ENCODE data around the gene CEP72. TPM values are rescaled to one million over a fixed set of nuclear protein-coding genes. Genes with fewer than 3 reads are reported as not detected.

Gene CEP72
- polyA plus RNA-seq, 1 donor (not counting 4 experiments of a cell fraction or from before 2014, with no cell fraction given), result 4.5 TPM

DNA sequence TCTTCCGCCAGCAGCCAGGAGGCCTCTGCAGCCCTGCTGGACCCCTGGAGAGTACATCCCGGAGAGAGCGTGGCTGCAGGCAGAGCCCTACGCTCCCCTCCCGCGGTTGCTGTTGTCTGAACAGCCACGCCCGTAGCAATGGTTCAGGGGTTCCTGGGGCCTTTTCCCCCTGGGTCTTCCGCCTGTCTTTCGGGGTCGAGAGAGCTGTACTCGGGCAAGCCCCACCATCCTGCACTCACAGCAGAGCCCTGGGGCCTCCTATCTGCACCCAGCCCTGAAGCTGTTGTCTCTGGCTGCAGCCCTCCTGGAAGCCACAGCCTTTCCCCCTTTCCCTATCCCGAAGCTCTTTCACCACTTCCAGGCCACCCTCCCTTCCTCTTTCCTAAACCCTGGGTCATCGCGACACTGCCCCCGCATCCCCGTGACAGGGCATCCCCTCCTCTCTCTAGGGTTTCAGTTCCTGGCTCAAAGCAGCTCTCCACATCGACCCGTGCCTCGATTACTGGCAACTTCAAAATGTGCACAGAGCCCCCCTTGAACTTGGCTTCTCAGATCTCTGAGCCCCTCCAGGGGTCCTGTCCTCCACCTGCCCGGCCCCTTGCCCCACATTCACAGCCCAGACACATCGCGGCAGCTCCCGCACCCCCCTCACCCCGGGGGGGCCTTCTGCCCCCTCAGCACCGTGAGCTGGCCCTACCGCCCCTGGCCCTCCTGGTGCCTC lies 43.9 kb upstream of the CEP72 start:
- TF ChIP-seq, protein P1, sequence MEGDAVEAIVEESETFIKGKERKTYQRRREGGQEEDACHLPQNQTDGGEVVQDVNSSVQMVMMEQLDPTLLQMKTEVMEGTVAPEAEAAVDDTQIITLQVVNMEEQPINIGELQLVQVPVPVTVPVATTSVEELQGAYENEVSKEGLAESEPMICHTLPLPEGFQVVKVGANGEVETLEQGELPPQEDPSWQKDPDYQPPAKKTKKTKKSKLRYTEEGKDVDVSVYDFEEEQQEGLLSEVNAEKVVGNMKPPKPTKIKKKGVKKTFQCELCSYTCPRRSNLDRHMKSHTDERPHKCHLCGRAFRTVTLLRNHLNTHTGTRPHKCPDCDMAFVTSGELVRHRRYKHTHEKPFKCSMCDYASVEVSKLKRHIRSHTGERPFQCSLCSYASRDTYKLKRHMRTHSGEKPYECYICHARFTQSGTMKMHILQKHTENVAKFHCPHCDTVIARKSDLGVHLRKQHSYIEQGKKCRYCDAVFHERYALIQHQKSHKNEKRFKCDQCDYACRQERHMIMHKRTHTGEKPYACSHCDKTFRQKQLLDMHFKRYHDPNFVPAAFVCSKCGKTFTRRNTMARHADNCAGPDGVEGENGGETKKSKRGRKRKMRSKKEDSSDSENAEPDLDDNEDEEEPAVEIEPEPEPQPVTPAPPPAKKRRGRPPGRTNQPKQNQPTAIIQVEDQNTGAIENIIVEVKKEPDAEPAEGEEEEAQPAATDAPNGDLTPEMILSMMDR (optimal IDR thresholded peaks at IDR 0.05 in 1 of 3, IDR thresholded peaks at IDR 0.05 in 1 of 3, conservative IDR thresholded peaks at IDR 0.05 in 1 of 3; ENCODE audit: extremely low read depth in 1 of 3, insufficient read depth in 2 of 3, low read length in 3 of 3), result no peak
- no peak for TF ChIP-seq EZH2 (IDR thresholded peaks at IDR 0.05; ENCODE audit: low read length)
- Histone ChIP-seq H3K27me3 (ENCODE audit: control insufficient read depth, extremely low read depth, insufficient read depth, low read length) (peaks cover 15% of the 10 kb centered on the region), H3K36me3 (ENCODE audit: control insufficient read depth in 2 of 2, extremely low read depth in 1 of 2, insufficient read depth in 2 of 2, low read length in 2 of 2) (no peaks in the 10 kb centered on the region), H3K27ac (ENCODE audit: control insufficient read depth, insufficient read depth, low read length) (no peak overlapping the region), H3K9me1 (ENCODE audit: control insufficient read depth, extremely low read depth, insufficient read depth, low read length) (no peaks in the 10 kb centered on the region), H3K4me1 (ENCODE audit: control insufficient read depth, extremely low read depth, insufficient read depth, low read length) (peaks cover 5% of the 10 kb centered on the region), H3K79me2 (ENCODE audit: control insufficient read depth, insufficient read depth, low read length) (no peaks in the 10 kb centered on the region), H3K4me3 (ENCODE audit: control insufficient read depth in 2 of 3, extremely low read depth in 1 of 3, insufficient read depth in 2 of 3, low read depth in 1 of 3, low read length in 3 of 3) (no peak overlapping the region), H4K20me1 (ENCODE audit: control insufficient read depth, extremely low read depth, insufficient read depth, low read length) (no peaks in the 10 kb centered on the region), H3K9me3 (ENCODE audit: control insufficient read depth, low read depth, low read length) (no peaks in the 10 kb centered on the region), H3K4me2 (ENCODE audit: control insufficient read depth, extremely low read depth, insufficient read depth, low read depth, low read length) (no peak overlapping the region), H3K9ac (ENCODE audit: control insufficient read depth, extremely low read depth, insufficient read depth, low read length) (no peak overlapping the region), H2AFZ (ENCODE audit: control insufficient read depth, low read length) (no peak overlapping the region)
- FAIRE-seq (no peak), DNase-seq (ENCODE audit: low read depth, low spot score) (no peak)
- dilution Hi-C loops (cut with MboI; ENCODE audit: extremely low pct_ligation_motif_present, low sequenced_read_pairs), result no loop called here

DNA sequence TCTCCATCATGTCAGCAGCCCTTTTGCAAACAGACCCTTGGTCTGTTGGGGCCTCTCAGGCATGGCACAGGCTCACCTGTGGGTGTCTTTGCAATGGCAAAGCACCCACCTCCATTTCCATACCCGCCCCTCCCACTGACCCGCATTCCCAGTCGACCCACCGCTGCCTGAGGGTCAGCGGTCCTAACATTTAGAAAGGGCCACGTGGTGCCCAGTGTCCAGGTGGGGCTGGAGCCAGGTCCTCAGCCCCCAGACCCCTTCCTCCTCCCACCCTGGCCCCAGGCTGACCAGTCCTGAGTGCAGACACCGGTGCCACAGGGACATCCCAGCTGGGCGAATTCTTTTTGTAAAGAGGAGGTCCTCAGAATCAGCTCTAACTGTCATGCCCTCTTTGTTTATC lies 43.3 kb upstream of the CEP72 start:
- Histone ChIP-seq H3K27ac (ENCODE audit: control insufficient read depth, insufficient read depth, low read length) (no peak overlapping the region), H2AFZ (ENCODE audit: control insufficient read depth, low read length) (no peak overlapping the region), H3K79me2 (ENCODE audit: control insufficient read depth, insufficient read depth, low read length) (no peaks in the 10 kb centered on the region), H3K4me3 (ENCODE audit: control insufficient read depth in 2 of 3, extremely low read depth in 1 of 3, insufficient read depth in 2 of 3, low read depth in 1 of 3, low read length in 3 of 3) (no peak overlapping the region), H3K36me3 (ENCODE audit: control insufficient read depth in 2 of 2, extremely low read depth in 1 of 2, insufficient read depth in 2 of 2, low read length in 2 of 2) (no peaks in the 10 kb centered on the region), H3K27me3 (ENCODE audit: control insufficient read depth, extremely low read depth, insufficient read depth, low read length) (peaks cover 18% of the 10 kb centered on the region), H3K4me1 (ENCODE audit: control insufficient read depth, extremely low read depth, insufficient read depth, low read length) (peaks cover 5% of the 10 kb centered on the region), H4K20me1 (ENCODE audit: control insufficient read depth, extremely low read depth, insufficient read depth, low read length) (no peaks in the 10 kb centered on the region), H3K9ac (ENCODE audit: control insufficient read depth, extremely low read depth, insufficient read depth, low read length) (no peak overlapping the region), H3K9me1 (ENCODE audit: control insufficient read depth, extremely low read depth, insufficient read depth, low read length) (no peaks in the 10 kb centered on the region), H3K4me2 (ENCODE audit: control insufficient read depth, extremely low read depth, insufficient read depth, low read depth, low read length) (no peak overlapping the region), H3K9me3 (ENCODE audit: control insufficient read depth, low read depth, low read length) (no peaks in the 10 kb centered on the region)
- FAIRE-seq (no peak), DNase-seq (ENCODE audit: low read depth, low spot score) (no peak)
- dilution Hi-C loops (cut with MboI; ENCODE audit: extremely low pct_ligation_motif_present, low sequenced_read_pairs), result no loop called here
- no peak for TF ChIP-seq EZH2 (IDR thresholded peaks at IDR 0.05; ENCODE audit: low read length)
- TF ChIP-seq, protein P1 (optimal IDR thresholded peaks at IDR 0.05 in 1 of 3, IDR thresholded peaks at IDR 0.05 in 1 of 3, conservative IDR thresholded peaks at IDR 0.05 in 1 of 3; ENCODE audit: extremely low read depth in 1 of 3, insufficient read depth in 2 of 3, low read length in 3 of 3), result no peak

Data from keratinocyte (primary cell).